Stimulated activated CD8-positive, alpha-beta memory T cell treated with anti-CD3 and anti-CD28 coated beads, Interleukin-4, amount 100 ng/mL, for 24 hours (primary cell): Measurements from ENCODE around the gene VPS29.

Source experiments
- DNase-seq: peaks from one replicate; pipeline ENCODE4 v3.0.0-alpha.2; 2020; ENCODE audit warnings: low read depth

The VPS29 gene

DNA sequence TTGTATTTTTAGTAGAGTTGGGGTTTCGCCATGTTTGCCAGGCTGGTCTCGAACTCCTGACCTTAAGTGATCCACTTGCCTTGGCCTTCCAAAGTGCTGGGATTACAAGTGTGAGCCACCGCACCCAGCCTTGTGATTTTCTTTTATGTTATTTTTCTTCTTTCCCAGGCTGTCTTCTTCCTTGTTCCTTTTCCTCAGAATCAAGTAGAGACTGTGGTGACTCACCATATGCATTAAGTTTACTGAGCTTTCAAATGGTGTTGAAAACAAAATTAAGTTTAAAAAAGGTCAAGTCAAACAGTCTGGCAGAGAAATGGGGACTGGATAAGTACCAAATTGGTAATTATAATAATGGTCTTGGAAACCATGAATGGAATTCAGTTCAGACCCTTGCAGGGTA is 57.5 kb downstream of the VPS29 start:
- no peak for DNase-seq
